Epithelial cell of esophagus (primary cell): ENCODE measurements around the gene EIF4B.

Experiments used
- DNase-seq: peaks from one replicate; pipeline ENCODE4 v3.0.0; 2010; ENCODE audit warnings: low read depth
- H3K4me3 ChIP-seq: 2 replicates; pipeline ENCODE4 v1.5.1; 2011; ENCODE audit warnings: mild to moderate bottlenecking, low read length, control low read depth
- CTCF ChIP-seq: IDR thresholded peaks from 2 replicates; pipeline ENCODE4 v1.5.1; 2011; ENCODE audit warnings: low read depth, mild to moderate bottlenecking, low read length, control low read depth, inconsistent platforms; ENCODE audit not compliant: insufficient read depth; ENCODE audit errors: missing control alignments

EIF4B gene

GRCh38 chr12:53051058-53051880 is 45.0 kb downstream of the EIF4B start:
- peak; percentile 30 for TF ChIP-seq CTCF
- no peak overlapping the region for H3K4me3 ChIP-seq
- peak; percentile 66 for DNase-seq

- TF ChIP-seq CTCF = no peak
- DNase-seq = no peak
Measured at GRCh38 chr12:53051881-53052412, 45.7 kb downstream of the EIF4B start.

GRCh38 chr12:53052419-53053217 is 46.4 kb downstream of the EIF4B start:
- peak overlapping the region; percentile 64 for H3K4me3 ChIP-seq
- no peak for TF ChIP-seq CTCF
- DNase-seq = peak; percentile 48

More at GRCh38 chr12:53051881-53052412, 45.7 kb downstream of the EIF4B start:
- H3K4me3 ChIP-seq = peak overlapping the region; percentile 1

GRCh38 chr12:53053218-53054111 is 47.2 kb downstream of the EIF4B start:
- H3K4me3 ChIP-seq = peak overlapping the region; percentile 64
- peak; percentile 84 for DNase-seq
- TF ChIP-seq CTCF = peak; percentile 96

- peak overlapping the region; percentile 64 for H3K4me3 ChIP-seq
- TF ChIP-seq CTCF = no peak
- DNase-seq = peak; percentile 97
Measured at GRCh38 chr12:53054112-53054878, 48.0 kb downstream of the EIF4B start.
